HG03558 (cell line): ENCODE results near the gene ZSCAN5A.
"Not testable (repeated sequence)": the region's sequence is repeated elsewhere in the genome, so short reads cannot be mapped to it uniquely, and the experiment has no call there.

ENCODE experiments used
- ATAC-seq: cut with Tn5 transposase; IDR thresholded peaks from one replicate; pipeline ENCODE4 v1.9.1; 2021; ENCODE audit warnings: moderate number of reproducible peaks; ENCODE audit not compliant: unreplicated experiment; ENCODE audit errors: extremely low read depth

The ZSCAN5A gene

DNA sequence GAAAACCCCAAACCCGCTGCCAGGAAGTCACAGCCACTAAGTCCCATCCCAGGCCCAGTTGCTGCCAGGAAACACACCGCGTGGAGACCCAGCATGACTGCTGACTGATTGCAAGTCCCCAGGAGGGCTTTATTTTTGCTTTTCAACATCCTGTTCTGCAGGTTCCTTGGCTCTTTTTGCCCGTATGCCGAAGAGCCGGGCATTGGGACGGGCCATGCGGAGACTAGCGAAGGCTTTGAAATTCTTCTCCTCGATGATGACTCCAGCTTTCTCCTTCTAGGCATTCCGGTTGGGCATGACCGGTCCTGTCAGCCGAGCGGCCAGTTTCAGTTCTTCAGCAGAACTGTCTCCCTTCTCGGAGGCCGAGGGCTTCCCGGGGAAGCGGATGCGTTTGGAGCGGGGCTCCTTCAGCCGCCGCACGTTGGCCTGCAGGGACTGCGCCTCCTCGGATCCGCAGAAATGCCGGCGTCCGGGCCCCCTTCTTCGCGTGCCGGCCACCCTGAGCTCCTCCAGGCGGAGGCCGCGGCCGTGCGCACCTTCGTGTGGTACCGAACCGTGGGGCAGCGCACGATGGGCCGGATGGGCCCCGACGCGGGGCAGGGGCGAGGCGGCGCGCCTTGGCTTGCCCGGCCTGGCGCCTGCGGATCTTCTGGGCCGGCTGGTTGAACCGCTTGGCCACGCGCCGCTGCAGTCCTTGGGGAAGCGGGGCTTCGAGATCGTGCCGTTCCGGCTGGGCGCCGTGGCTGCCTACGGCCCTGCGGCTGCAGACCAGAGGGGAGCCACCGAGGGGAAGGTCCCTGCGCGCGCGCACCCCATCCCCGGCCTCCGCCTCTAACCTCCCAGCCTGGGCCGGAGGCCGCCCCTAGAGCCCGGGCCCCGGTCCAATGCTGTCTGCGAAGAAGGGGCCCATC is 97.3 kb downstream of the ZSCAN5A start:
- ATAC-seq: no peak

DNA sequence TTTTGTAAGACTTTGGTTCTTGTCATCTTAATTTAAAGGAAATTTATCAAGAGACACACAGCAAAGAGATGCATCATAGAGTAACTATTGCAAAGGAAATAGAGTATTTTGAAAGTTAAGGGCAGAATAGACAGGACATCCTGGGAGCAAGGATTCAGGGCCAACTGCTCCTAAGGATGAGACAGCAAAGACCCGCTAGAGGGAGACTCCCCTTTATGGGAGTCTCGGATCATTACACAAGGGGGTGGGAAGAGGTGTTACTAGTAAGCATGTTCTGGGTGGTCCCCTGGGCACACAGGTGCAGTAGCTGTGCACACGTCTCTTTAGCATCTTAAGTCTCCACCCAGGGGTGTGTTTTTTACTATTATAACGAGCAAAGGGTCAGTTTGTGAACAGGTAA is 102.9 kb downstream of the ZSCAN5A start:
- no peak for ATAC-seq

DNA sequence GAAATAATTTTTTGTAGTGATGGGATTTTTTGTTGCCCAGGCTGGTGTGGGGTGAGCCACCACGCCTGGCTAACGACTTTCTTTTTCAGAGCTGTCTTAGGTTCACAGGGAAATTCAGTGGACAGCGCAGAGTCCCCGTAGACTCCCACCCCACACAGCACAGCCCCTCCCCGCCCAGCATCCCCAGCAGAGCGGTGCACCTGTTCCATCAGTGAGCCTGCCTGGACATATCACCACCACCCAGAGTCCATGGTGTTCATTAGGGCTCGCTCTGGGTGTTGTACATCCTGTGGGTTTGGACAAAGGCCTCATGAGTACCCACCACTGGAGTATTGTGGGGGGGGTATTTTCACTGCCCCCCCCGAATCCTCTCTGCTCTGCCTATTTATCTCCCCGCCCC is 104.6 kb downstream of the ZSCAN5A start:
- not testable (repeated sequence) for ATAC-seq

DNA sequence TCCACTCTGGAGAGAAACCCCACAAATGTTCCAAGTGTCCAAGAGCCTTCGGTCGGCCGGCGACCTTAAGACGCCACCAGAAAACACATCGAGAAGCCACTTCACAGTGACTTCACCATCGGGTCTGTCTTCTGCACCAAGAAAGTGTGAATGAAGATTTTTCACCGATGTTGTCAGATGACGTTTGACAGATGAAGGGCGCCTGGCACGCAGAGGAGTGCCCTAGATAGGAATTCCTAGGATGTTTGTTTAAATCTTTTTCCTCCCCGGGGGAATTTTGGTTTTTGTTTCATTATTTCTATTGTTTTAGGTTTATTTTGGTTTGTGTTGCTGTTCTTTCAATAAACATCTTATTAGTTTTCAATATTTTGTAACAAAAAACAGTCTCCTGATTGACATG is 105.5 kb downstream of the ZSCAN5A start:
- ATAC-seq: no peak

GRCh38 chr19:56207581-56207980 is 107.1 kb downstream of the ZSCAN5A start:
- not testable (repeated sequence) for ATAC-seq

DNA sequence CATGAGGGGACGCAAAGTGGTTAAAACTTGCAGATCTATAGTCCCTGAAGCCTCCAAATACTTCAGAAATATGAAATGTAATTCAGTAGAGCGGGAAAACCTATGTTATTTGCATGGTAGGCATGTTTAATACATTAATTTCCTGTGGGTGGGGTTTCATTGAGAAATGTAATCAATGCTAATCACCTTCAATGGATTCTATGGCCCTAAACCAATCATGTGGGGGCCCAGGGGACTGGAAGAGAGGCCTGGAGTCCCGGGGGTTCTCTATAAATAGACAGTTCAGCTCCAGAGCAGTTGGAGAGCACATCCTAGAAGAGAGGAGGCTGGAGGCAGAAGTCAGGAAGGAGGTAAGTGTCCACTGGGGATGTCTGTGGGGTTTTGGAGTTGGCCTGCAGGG is 112.7 kb downstream of the ZSCAN5A start, which contains the start of gene ZSCAN5C:
Gene ZSCAN5C (plus strand): TSS at position 301 of the 400 bp plus-strand sequence. CDS start 3,641 bp downstream, outside the sequence.
- no peak for ATAC-seq

DNA sequence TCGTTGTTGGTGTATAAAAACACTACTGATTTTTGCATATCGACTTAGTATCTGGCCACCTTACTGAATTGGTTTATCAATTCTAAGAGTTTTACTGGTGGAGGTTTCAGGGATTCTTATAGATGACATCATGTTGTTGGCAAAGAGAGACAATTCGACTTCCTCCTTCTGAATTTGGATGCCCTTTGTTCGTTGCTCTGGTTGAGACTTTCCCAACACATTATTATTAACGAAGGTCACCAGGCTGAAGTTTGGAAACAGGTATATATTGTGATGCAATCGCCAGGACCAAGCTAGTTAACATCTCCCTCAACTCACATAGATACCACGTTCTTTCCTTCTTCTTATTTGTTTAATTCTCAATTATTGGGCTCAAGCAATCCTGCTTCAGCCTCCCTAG is 115.0 kb downstream of the ZSCAN5A start:
- ATAC-seq: no peak

DNA sequence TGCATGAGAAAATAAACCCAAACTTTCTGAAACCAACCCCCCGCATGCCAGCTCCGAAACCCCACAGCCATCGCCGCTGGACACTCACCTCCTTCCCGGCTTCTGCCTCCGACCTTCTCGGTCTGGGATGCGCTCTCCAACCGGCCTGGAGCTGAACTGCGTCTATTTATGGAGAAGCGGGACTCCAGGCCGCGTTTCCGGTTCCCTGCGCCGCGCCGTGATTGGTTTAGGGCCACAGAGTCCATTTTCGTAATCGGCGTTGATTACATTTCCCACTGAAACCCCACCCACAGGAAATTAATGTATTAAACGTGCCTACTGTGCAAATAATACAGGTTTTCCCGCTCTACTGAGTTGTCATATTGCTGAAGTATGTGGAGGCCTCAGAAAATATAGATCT is 117.0 kb downstream of the ZSCAN5A start, which contains the start of gene ZSCAN5B:
Gene ZSCAN5B (minus strand): TSS at position 138 of the 400 bp plus-strand sequence. CDS start 4,731 bp downstream, outside the sequence.
- ATAC-seq: not testable (repeated sequence)

DNA sequence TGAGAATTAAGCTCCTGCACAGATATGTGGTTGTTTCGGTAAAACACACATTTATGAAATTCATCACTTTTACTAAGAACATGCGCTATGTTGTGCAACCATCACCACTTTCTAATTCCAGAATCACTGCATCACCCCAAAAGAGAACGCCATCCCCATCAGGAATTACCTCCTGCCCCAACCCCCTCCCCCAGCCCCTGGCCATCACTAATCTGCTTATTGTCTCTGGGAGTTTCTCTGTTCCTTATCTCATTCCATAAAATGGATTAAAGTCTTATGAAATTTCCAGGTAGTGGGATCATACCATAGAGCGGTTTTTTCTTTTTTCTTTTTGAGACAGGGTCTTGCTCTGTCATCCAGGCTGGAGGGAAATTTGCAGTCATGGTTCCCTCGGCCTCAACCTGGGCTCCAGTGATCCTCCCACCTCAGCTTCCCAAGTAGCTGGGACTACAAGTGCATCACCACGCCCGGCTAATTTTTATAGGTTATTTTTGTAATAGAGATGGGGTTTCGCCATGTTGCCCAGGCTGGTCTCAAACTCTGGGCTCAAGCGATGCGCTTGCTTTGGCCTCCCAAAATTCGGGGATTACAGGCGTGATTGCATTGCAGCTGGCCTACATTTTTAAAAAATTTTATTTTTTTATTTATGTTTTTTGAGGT is 120.5 kb downstream of the ZSCAN5A start:
- ATAC-seq: no peak

GRCh38 chr19:56191711-56192110 is 122.9 kb downstream of the ZSCAN5A start:
- ATAC-seq: no peak

DNA sequence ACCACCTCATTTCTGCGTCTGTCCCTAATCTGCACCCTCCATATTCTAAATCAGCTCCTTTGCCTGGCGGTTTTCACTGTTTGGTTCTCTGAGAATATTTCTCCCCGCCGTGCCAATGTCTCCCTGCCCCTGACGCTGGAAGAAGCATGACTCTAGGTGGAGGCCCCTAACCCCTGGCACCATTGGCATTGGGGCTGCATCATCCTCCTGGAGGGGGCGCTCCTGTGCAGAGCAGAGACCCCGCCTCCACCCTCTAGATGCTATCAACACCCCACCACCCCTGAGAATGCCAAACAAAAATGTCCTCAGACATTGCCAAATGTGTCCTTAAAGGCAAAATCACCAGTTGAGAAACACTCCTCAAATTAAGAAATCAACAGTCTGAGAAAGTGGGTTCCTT is 123.5 kb downstream of the ZSCAN5A start:
- ATAC-seq: no peak

DNA sequence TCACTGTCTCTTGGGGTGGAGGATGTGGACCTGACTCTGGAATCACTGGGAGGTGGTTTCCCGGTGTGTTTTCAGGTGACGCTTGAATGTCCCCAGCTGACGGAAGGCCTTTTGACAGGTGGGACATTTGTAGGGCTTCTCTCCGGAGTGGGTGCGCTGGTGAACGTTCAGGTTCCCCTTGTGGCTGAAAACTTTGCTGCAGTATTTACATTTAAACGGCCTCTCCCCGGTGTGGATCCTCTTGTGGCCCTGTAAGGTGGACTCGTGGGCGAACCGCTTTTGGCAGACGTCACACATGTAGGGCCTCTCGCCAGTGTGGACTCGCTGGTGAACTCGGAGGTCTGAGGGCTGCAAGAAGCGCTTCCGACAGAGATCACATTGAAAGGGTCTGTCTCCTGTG is 124.9 kb downstream of the ZSCAN5A start:
- ATAC-seq: no peak

GRCh38 chr19:56177564-56178243 is 136.9 kb downstream of the ZSCAN5A start:
- ATAC-seq: no peak

DNA sequence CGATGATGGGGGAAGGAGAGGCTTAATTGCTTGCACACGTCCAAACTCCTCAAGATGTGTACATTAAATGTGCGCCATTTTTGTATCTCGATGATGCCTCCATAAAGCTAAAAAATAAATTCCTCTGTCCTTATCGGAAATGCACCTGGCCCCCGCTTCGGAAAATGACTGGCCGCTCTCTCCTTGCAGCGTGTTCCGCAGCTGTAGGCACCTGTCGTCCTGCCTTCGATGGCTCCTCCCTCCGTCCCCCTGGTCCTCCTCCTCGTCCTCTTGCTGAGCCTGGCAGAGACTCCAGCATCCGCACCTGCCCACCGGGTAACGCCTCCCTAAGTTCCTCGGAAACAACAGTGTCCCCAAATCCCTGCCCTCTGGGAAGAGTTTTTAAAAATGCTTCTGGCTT is 137.8 kb downstream of the ZSCAN5A start:
- ATAC-seq: no peak

- not testable (repeated sequence) for ATAC-seq
These were observed 138.3 kb downstream of the ZSCAN5A start for GRCh38 chr19:56176310-56176709.

- not testable (repeated sequence) for ATAC-seq
These were observed 138.8 kb downstream of the ZSCAN5A start, which contains the start of gene GALP for GRCh38 chr19:56175861-56176307. GALP (plus strand) TSS chr19:56176008; CDS start chr19:56177109, 1,101 bp downstream.

GRCh38 chr19:56174550-56174949 is 140.1 kb downstream of the ZSCAN5A start:
- ATAC-seq: no peak

DNA sequence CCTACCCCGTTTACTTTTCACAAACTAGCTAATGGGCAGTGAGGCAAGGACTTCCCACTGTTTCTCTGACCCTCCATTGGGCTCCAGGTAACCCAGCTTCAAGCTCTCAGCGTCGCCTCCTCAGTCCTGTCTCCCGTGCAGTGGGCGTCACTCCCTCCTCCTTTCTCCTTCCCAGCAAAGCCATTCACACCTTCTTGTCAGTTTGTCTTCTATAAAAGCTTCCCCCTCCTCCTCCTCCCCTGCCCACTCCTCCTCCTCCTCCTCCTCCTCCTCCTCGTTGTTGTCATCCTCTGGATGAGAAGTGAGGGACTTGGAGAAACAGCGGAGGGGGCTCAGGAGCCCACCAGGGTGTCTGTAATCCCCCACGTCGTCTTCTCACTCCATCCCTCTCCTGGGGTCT is 140.6 kb downstream of the ZSCAN5A start:
- no peak for ATAC-seq
